Left ventricle myocardium inferior (tissue), 1 donor: Measurements from ENCODE around the gene TBC1D13. TPM values are rescaled to one million over a fixed set of nuclear protein-coding genes. Genes with fewer than 3 reads are reported as not detected.
"Not testable (repeated sequence)": the region's sequence is repeated elsewhere in the genome, so short reads cannot be mapped to it uniquely, and the experiment has no call there.

ENCODE experiments used
- DNase-seq: peaks from one replicate; pipeline ENCODE4 v3.0.0-alpha.2; 2020
- H3K27ac ChIP-seq: fragments of 200-600 bp; replicated peaks from 2 replicates; pipeline ENCODE4 v1.8.0; 2021
- H3K27me3 ChIP-seq: fragments of 200-600 bp; 2 replicates; pipeline ENCODE4 v1.8.0; 2021; ENCODE audit warnings: low read depth
- H3K36me3 ChIP-seq: fragments of 200-600 bp; 2 replicates; pipeline ENCODE4 v1.8.0; 2021
- H3K4me1 ChIP-seq: fragments of 200-600 bp; 2 replicates; pipeline ENCODE4 v1.8.0; 2021
- H3K4me3 ChIP-seq: fragments of 200-600 bp; 2 replicates; pipeline ENCODE4 v1.8.0; 2021; ENCODE audit warnings: mild to moderate bottlenecking, moderate library complexity
- H3K9me3 ChIP-seq: fragments of 200-600 bp; replicated peaks from 2 replicates; pipeline ENCODE4 v1.8.0; 2021
- CTCF ChIP-seq: fragments of 200-600 bp; IDR thresholded peaks from 2 replicates; pipeline ENCODE4 v1.8.0; 2021; ENCODE audit warnings: antibody characterized with exemption, mild to moderate bottlenecking, borderline replicate concordance
- intact Hi-C: fragments of 100-400 bp; cut with micrococcal nuclease; formaldehyde crosslinking; loops from one replicate; pipeline ENCODE4 v1.11.0; 2022
- total RNA-seq: library from RNA; stranded (reverse); fragmentation: NEBNext Ultra II Directional; extraction: Animal tissue kit (Norgen Biotek cat#: 25700); gene quantifications from one replicate; pipeline ENCODE4 v1.2.1, GENCODE V29; 2021
- donor health status: DM: no; HTN: yes; CAD: no; lungs with severe emphysema.

The TBC1D13 gene
- total RNA-seq, 1 donor from 2014 or later: 17.9 TPM

- Histone ChIP-seq H3K4me3 (no peak overlapping the region), H3K36me3 (no peaks in the 10 kb centered on the region), H3K4me1 (peaks cover 28% of the 10 kb centered on the region), H3K27me3 (no peaks in the 10 kb centered on the region), H3K9me3 (peaks cover 11% of the 10 kb centered on the region), H3K27ac (no peak overlapping the region)
- DNase-seq: no peak
- intact Hi-C loops: no loop called here
- TF ChIP-seq CTCF: no peak
Measured at GRCh38 chr9:128774804-128775203, 12.2 kb upstream of the TBC1D13 start.

- H3K27me3 ChIP-seq, H3K27ac ChIP-seq, H3K4me3 ChIP-seq, H3K36me3 ChIP-seq, H3K4me1 ChIP-seq, intact Hi-C loops, DNase-seq: not testable (repeated sequence)
- H3K9me3 ChIP-seq: peaks cover 17% of the 10 kb centered on the region
Measured at GRCh38 chr9:128780093-128780492, 7.0 kb upstream of the TBC1D13 start.

- no peak overlapping the region for H3K4me3 ChIP-seq
- no peaks in the 10 kb centered on the region for H3K36me3 ChIP-seq
- no peaks in the 10 kb centered on the region for H3K27me3 ChIP-seq
- H3K27ac ChIP-seq: no peak overlapping the region
- H3K9me3 ChIP-seq: peaks cover 8% of the 10 kb centered on the region
- DNase-seq: no peak
- intact Hi-C loops: no loop called here
- TF ChIP-seq CTCF: no peak
- peaks cover 1% of the 10 kb centered on the region for H3K4me1 ChIP-seq
Measured at GRCh38 chr9:128781187-128782070, 5.6 kb upstream of the TBC1D13 start.

- Histone ChIP-seq H3K4me1 (peaks cover 11% of the 10 kb centered on the region), H3K27ac (no peak overlapping the region), H3K36me3 (no peaks in the 10 kb centered on the region), H3K4me3 (no peak overlapping the region), H3K27me3 (no peaks in the 10 kb centered on the region), H3K9me3 (peaks cover 6% of the 10 kb centered on the region)
- intact Hi-C loops: no loop called here
- no peak for DNase-seq
- TF ChIP-seq CTCF: no peak
Measured at GRCh38 chr9:128782669-128783068, 4.4 kb upstream of the TBC1D13 start.

- DNase-seq: no peak
- H3K27ac ChIP-seq: no peak overlapping the region
- intact Hi-C loops: no loop called here
- H3K4me3 ChIP-seq: no peak overlapping the region
- peaks cover 6% of the 10 kb centered on the region for H3K9me3 ChIP-seq
- H3K36me3 ChIP-seq: peaks cover 14% of the 10 kb centered on the region
- H3K27me3 ChIP-seq: no peaks in the 10 kb centered on the region
- no peak for TF ChIP-seq CTCF
- H3K4me1 ChIP-seq: peaks cover 21% of the 10 kb centered on the region
Measured at GRCh38 chr9:128785427-128785826, 1.6 kb upstream of the TBC1D13 start.

- Histone ChIP-seq H3K4me3 (peak overlapping the region; percentile 100), H3K27ac (peak overlapping the region; percentile 94), H3K9me3 (no peaks in the 10 kb centered on the region), H3K4me1 (peaks cover 21% of the 10 kb centered on the region), H3K27me3 (no peaks in the 10 kb centered on the region), H3K36me3 (peaks cover 35% of the 10 kb centered on the region)
- DNase-seq: no peak
- intact Hi-C loops: no loop called here
- TF ChIP-seq CTCF: no peak
Measured at GRCh38 chr9:128787659-128788058, 606 bp downstream of the TBC1D13 start.
